Gastrocnemius medialis (tissue), 4 donors: Measurements from ENCODE around the gene CASQ2. TPM values are rescaled to one million over a fixed set of nuclear protein-coding genes. Genes with fewer than 3 reads are reported as not detected.

ENCODE experiments used
- ATAC-seq, 2 donors: fragments of 150-250 bp; one replicate each; pipeline ENCODE4 v1.9.1; 2016
- DNase-seq, 2 donors: peaks; one replicate each; pipeline ENCODE4 v3.0.0-alpha.2; 2019
- H3K27ac ChIP-seq, 4 donors: fragments of 200-600 bp; sonication (generic); 1 replicate in 1 of 4; 2 replicates in 3 of 4; pipeline ENCODE4 v1.5.1; 2016 to 2018; ENCODE audit warnings: mild to moderate bottlenecking in 2 of 4, moderate library complexity in 1 of 4
- H3K27me3 ChIP-seq, 3 donors: fragments of 200-600 bp; sonication (generic) in 2 of 3; 1 replicate in 1 of 3; 2 replicates in 2 of 3; pipeline versions ENCODE4 v1.5.1 to v1.6.0; 2016 to 2019; ENCODE audit warnings: mild to moderate bottlenecking in 1 of 3, moderate library complexity in 1 of 3
- H3K36me3 ChIP-seq, 2 donors: fragments of 200-600 bp; sonication (generic) in 1 of 2; one replicate each; pipeline ENCODE4 v1.5.1; 2017 to 2018
- H3K4me1 ChIP-seq, 2 donors: fragments of 200-600 bp; sonication (generic) in 1 of 2; one replicate each; pipeline ENCODE4 v1.5.1; 2016 to 2017; ENCODE audit warnings: mild to moderate bottlenecking in 2 of 2
- H3K4me3 ChIP-seq, 4 donors: fragments of 200-600 bp; sonication (generic) in 3 of 4; 1 replicate in 1 of 4; 2 replicates in 3 of 4; pipeline ENCODE4 v1.5.1; 2016 to 2019; ENCODE audit warnings: mild to moderate bottlenecking in 2 of 4
- H3K9me3 ChIP-seq, 3 donors: fragments of 200-600 bp; sonication (generic) in 2 of 3; 1 replicate in 1 of 3; 2 replicates in 2 of 3; pipeline ENCODE4 v1.5.1; 2016 to 2019
- POLR2A ChIP-seq, 2 donors: fragments of 450-650 bp; IDR thresholded peaks; one replicate each; pipeline ENCODE4 v1.6.1; 2017; ENCODE audit warnings: antibody characterized with exemption in 2 of 2, mild to moderate bottlenecking in 2 of 2, moderate library complexity in 2 of 2
- in situ Hi-C, 4 donors: fragments of 200-750 bp; cut with MboI; loops; one replicate each; pipeline versions ENCODE4 v1.15.0 to v1.8.0; 2017; ENCODE audit warnings: low sequenced_read_pairs in 4 of 4
- intact Hi-C: fragments of 100-400 bp; cut with DNase I; formaldehyde crosslinking; loops from one replicate; pipeline ENCODE4 v1.15.1; 2023; ENCODE audit warnings: low total_unique reads
- total RNA-seq, 4 donors: library from RNA; depleted of rRNA; stranded (reverse); fragments of >200 nt; gene quantifications; one replicate each; pipeline versions ENCODE4 v1.1.0 to v1.2.3, GENCODE V29; 2016
- TF ChIP-seq, protein P1 (sequence below), 5 experiments: fragments of 450-650 bp in 3 of 5; fragments of 200-600 bp in 2 of 5; sonication (generic) in 2 of 5; IDR thresholded peaks in 4 of 5; conservative IDR thresholded peaks in 1 of 5; 1 replicate in 4 of 5; 2 replicates in 1 of 5; pipeline ENCODE4 v1.5.1; 2016 to 2019; ENCODE audit warnings: antibody characterized with exemption in 5 of 5, mild to moderate bottlenecking in 3 of 5, moderate library complexity in 3 of 5

CASQ2 gene
- total RNA-seq, 4 donors from 2014 or later = 16.5 to 207 (median 83.2) TPM

DNA sequence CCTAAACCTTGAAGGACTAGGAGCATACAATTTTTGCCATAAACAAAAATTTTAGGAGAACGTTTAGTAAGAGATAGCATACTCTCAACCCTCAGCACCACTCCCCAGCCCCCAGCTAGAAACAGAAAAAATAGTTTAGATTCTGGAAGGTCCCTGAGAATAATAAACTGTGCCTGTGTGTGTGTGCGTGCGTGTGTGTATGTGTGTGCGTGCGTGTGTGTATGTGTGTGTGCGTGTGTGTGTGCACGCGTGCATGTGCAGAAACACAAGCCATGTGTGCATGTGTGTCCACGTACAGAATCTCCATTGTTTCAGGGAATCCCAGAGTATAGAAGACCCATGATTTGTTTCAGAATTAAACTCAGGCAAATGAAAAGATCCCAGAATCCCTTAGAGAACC lies 62.6 kb downstream of the CASQ2 start:
- DNase-seq (no peak), ATAC-seq (no peak)
- H3K27ac ChIP-seq = no peak overlapping the region
- no peaks in the 10 kb centered on the region for H3K9me3 ChIP-seq
- intact Hi-C loops = loop anchor here (2.0 to 10.0 kb wide), 2 partner anchors 61 to 97 kb away; partner anchors contain the start of gene VANGL1
- H3K4me1 ChIP-seq = no peaks in the 10 kb centered on the region
- H3K36me3 ChIP-seq = peaks cover 0 to 37% of the 10 kb centered on the region in 2 donors
- no peaks in the 10 kb centered on the region for H3K27me3 ChIP-seq
- in situ Hi-C loops = loop anchor here in 3 of 4 donors (5.0 to 10.0 kb wide), 2 partner anchors 91 to 99 kb away; no protein-coding TSS in a partner anchor
- no peak overlapping the region for H3K4me3 ChIP-seq
- TF ChIP-seq, protein P1, sequence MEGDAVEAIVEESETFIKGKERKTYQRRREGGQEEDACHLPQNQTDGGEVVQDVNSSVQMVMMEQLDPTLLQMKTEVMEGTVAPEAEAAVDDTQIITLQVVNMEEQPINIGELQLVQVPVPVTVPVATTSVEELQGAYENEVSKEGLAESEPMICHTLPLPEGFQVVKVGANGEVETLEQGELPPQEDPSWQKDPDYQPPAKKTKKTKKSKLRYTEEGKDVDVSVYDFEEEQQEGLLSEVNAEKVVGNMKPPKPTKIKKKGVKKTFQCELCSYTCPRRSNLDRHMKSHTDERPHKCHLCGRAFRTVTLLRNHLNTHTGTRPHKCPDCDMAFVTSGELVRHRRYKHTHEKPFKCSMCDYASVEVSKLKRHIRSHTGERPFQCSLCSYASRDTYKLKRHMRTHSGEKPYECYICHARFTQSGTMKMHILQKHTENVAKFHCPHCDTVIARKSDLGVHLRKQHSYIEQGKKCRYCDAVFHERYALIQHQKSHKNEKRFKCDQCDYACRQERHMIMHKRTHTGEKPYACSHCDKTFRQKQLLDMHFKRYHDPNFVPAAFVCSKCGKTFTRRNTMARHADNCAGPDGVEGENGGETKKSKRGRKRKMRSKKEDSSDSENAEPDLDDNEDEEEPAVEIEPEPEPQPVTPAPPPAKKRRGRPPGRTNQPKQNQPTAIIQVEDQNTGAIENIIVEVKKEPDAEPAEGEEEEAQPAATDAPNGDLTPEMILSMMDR (IDR thresholded peaks at IDR 0.05 in 4 of 5, conservative IDR thresholded peaks at IDR 0.05 in 1 of 5) = no peak
- no peak for TF ChIP-seq POLR2A (IDR thresholded peaks at IDR 0.05)

DNA sequence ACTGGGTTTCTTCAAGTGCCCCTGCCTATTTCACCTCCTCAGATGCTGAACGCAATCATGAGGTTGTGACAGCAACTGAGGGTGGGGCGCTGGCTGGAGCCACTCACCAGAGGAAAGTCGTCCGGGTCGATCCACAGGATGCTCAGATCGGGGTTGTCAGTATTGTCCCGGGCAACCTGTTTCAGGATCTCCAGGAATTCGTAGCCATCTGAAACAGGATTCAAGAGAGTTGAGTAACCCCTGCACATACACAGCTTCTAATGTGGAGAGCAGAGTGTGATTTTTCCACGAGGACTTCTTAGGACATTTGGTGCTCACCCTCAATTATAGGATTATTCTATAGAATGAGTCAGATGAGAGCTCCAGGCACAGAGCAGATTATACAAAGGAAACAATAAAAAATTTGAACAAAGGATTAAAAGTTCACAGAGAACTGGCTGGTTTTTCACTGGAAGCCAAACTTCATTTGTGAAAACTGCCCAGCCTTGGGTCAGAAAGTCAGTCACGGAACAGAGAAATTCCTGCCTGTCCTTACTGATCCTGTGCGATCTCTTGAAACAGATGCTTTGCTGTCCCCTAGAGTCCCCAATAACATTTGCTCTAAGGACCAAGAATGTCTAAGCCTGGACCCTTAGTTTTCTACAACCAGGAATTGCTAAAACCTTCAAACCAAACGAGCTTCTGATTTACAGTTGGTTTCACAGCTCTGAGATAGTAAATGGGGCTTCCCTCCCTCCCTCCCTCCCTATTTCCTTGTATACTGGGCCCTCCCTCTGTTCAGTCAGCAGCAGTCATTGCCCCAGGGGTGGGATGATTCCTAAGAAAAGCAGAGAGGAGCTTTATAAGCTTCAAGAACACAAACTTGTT lies 63.2 kb downstream of the CASQ2 start:
- H3K36me3 ChIP-seq = peaks cover 0 to 38% of the 10 kb centered on the region in 2 donors
- H3K4me3 ChIP-seq = no peak overlapping the region
- H3K27me3 ChIP-seq = no peaks in the 10 kb centered on the region
- TF ChIP-seq, protein P1 (IDR thresholded peaks at IDR 0.05 in 4 of 5, conservative IDR thresholded peaks at IDR 0.05 in 1 of 5) = no peak
- TF ChIP-seq POLR2A (IDR thresholded peaks at IDR 0.05) = no peak
- in situ Hi-C loops = loop anchor here in 3 of 4 donors (5.0 to 10.0 kb wide), 2 partner anchors 91 to 98 kb away; no protein-coding TSS in a partner anchor
- H3K4me1 ChIP-seq = no peaks in the 10 kb centered on the region
- no peaks in the 10 kb centered on the region for H3K9me3 ChIP-seq
- intact Hi-C loops = loop anchor here (10.0 kb wide), 1 partner anchor 61 kb away; the partner anchor contains the start of gene VANGL1
- no peak overlapping the region for H3K27ac ChIP-seq
- DNase-seq (no peak), ATAC-seq (no peak)

DNA sequence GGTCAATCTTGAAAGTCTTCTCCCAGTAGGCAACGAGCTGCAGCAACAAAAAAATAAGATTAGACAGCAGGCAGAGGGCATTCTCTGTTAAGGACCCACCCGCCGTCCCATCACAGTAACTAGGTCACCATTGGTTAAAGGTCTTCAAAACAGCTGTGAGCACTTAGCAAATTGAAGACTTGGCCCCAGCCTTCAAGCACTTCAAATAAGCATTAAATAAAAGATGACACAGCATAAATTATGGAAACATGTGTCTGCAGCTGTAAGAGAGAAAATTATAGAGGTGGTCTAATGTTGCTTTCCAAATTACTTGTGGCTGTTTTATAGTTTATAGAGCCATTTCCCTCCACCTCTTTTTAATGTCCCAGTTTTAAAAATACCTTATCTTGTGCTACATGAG lies 65.6 kb downstream of the CASQ2 start:
- Histone ChIP-seq H3K4me3 (no peak overlapping the region), H3K9me3 (no peaks in the 10 kb centered on the region), H3K27ac (no peak overlapping the region), H3K4me1 (no peaks in the 10 kb centered on the region), H3K36me3 (peaks cover 0 to 38% of the 10 kb centered on the region in 2 donors), H3K27me3 (no peaks in the 10 kb centered on the region)
- TF ChIP-seq, protein P1 (IDR thresholded peaks at IDR 0.05 in 4 of 5, conservative IDR thresholded peaks at IDR 0.05 in 1 of 5) = no peak
- no peak for TF ChIP-seq POLR2A (IDR thresholded peaks at IDR 0.05)
- ATAC-seq (no peak), DNase-seq (no peak)
- intact Hi-C loops (loop anchor here (10.0 kb wide), 1 partner anchor 58 kb away; the partner anchor contains the start of gene VANGL1), in situ Hi-C loops (loop anchor here in 1 of 4 donors (10.0 kb wide), 1 partner anchor 88 kb away; no protein-coding TSS in a partner anchor)

DNA sequence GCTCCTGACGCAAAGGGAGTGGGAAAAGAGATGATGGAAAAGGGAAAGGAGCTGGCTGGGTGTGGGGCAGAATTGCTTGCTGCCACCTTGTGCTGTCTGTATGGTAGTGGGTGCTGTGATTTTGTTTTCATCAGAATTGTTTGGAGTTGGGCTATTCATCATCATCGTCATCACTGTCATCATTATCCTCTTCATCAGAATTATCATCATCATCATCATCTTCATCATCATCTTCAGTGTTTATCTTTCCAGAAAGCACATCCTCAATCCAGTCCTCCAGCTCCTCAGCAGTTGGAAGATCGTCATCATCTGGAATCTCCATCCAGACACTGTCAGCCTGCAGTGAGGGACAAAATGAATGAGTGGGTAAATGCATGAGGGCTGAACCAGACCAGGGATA lies 67.4 kb downstream of the CASQ2 start:
- Histone ChIP-seq H3K27me3 (no peaks in the 10 kb centered on the region), H3K4me1 (no peaks in the 10 kb centered on the region), H3K4me3 (no peak overlapping the region), H3K27ac (no peak overlapping the region), H3K9me3 (no peaks in the 10 kb centered on the region), H3K36me3 (peaks cover 0 to 38% of the 10 kb centered on the region in 2 donors)
- in situ Hi-C loops (loop anchor here in 1 of 4 donors (10.0 kb wide), 1 partner anchor 86 kb away; no protein-coding TSS in a partner anchor), intact Hi-C loops (loop anchor here (10.0 kb wide), 1 partner anchor 56 kb away; the partner anchor contains the start of gene VANGL1)
- DNase-seq = no peak
- TF ChIP-seq POLR2A (IDR thresholded peaks at IDR 0.05) = no peak
- TF ChIP-seq, protein P1 (IDR thresholded peaks at IDR 0.05 in 4 of 5, conservative IDR thresholded peaks at IDR 0.05 in 1 of 5) = no peak
- no peak for ATAC-seq
